Amniotic epithelial cell (primary cell): ENCODE results near the gene TNNI2.
A peak's percentile ranks its signal among the peaks of the same experiment; 100 is the strongest.

Source experiments
- DNase-seq: peaks from one replicate; pipeline ENCODE4 v3.0.0-alpha.2; 2010; ENCODE audit warnings: low read depth

TNNI2 gene

GRCh38 chr11:1847006-1847735, 8.4 kb downstream of the TNNI2 start:
- no peak for DNase-seq

DNA sequence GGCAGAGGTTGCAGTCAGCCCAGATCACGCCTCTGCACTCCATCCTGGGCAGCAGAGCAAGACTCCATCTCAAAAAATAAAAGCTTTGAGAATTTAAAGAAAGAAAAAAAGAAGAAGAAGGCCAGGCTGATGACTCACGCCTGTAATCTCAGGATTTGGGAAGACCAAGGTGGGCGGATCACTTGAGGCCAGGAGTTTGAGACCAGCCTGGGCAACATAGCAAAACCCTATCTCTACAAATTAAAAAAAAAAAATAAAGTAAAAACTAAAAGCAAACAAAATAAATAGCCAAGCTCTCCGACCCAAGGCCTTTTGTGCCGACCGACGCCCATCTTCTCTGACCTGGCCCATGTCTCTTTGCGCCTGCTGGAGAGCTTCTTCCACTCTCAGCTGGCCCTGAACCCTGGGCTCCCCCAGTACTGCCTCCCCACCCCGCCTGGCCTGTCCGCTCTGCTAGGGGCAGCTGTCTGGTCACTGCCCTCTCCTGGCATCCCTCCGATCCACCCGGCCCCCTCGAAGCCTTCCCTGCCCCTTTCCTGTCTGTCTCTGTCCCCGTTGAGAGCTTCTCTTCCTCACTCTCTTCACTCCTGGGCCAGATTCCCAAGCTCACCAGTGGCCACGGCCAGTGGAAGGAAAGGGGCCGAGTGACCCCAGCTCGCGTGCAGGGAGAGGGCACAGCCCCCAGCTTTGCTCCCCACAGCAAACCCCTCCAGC, 9.3 kb downstream of the TNNI2 start:
- peak; percentile 21 for DNase-seq

DNA sequence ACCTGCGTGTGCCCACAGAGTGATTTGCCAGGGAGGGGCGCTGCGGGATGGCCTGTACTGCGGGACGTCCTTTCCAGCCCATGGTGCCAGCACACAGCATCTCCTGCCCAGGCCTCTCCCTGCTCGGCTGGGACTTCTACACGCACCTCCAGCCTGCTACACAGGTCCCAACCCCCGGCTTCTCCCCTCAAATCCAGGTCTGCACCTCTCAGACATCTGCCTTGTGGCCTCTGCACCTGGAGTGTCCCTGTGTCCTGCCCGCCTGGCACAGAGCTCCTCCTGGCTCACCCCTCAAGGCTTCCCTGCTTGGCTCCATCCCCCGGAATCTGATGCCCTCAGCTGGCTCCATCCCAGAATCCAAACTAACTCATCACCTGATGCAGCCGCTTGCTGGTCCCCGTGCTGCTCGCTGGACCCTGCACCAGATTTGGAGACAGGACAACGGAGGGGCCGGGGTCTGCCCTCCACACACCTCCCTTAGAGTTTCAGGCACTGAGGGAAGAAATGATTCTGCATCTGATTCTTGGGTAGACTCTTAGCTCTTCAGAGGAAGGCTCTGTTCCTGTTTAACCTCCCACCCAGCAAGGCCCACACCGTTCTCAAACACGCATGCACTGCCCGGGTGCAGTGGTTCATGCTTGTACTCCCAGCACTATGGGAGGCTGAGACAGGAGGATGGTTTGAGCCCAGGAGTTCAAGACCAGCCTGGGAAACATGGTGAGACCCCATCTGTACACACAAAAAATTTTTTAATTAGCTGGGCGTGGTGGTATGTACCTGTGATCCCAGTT, 10.1 kb downstream of the TNNI2 start:
- no peak for DNase-seq

DNA sequence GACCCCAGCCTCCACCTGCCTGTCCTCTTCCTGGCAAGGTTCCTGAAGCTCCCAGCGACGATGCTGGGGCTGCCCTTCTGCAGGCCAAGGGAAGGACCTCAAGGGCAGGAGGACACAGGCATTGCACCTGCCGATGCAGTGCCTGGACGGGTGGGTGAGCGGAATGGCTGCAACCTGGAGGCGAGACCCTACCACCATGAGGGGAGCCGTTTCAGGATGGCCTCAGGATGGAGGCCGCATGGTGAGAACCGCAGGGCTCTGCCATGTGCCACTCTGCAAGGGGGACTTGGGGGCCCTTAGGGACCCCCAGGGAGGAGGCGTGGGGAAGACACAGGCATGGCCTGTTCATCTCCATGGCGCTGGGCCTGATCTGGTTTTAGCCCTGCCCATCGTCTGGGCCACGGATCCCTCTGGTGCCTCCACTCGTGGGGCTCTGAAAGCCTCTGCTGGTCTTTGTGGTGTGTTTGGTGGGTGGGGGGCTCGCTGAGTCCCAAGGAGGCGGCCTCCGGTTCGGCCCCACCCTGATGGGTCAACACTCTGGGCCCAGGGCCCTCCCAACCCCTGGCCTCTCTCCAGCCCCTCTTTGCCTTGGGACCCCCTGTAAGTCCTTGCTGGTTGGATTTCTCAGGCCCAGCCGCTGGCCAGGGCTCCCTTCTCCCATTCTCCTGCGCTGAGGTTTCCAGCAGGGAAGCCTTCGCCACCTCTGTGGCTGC, 12.8 kb downstream of the TNNI2 start:
- no peak for DNase-seq

GRCh38 chr11:1852271-1852876, 13.6 kb downstream of the TNNI2 start:
- no peak for DNase-seq

DNA sequence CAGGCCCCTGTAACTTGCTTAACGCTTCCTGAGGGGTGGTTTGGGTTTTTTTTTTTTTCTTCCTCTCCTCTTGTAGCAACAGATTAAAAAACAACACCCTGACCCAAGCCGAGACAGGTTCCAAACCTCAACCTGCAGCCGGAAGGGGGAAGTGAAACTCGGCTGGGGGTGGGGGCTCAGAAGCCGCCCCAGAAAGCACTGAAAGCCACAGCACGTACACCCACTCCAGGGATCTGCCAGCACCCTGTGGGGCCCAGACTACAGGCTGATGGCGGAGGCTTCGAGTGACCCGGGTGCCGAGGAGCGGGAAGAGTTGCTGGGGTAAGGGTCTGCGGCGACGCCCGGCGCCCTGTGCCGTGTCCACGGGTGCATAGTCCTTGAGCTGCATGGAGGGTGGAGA, 14.1 kb downstream of the TNNI2 start, which contains the start of gene LSP1:
Gene LSP1, plus strand, starts transcription at position 208 of the 400 bp plus-strand sequence. Its CDS starts 61 bp downstream, at position 269.
- DNase-seq, result no peak

GRCh38 chr11:1853376-1854131, 14.8 kb downstream of the TNNI2 start:
- DNase-seq, result no peak

- DNase-seq, result no peak
Measured at GRCh38 chr11:1854132-1854948, 15.6 kb downstream of the TNNI2 start.

DNA sequence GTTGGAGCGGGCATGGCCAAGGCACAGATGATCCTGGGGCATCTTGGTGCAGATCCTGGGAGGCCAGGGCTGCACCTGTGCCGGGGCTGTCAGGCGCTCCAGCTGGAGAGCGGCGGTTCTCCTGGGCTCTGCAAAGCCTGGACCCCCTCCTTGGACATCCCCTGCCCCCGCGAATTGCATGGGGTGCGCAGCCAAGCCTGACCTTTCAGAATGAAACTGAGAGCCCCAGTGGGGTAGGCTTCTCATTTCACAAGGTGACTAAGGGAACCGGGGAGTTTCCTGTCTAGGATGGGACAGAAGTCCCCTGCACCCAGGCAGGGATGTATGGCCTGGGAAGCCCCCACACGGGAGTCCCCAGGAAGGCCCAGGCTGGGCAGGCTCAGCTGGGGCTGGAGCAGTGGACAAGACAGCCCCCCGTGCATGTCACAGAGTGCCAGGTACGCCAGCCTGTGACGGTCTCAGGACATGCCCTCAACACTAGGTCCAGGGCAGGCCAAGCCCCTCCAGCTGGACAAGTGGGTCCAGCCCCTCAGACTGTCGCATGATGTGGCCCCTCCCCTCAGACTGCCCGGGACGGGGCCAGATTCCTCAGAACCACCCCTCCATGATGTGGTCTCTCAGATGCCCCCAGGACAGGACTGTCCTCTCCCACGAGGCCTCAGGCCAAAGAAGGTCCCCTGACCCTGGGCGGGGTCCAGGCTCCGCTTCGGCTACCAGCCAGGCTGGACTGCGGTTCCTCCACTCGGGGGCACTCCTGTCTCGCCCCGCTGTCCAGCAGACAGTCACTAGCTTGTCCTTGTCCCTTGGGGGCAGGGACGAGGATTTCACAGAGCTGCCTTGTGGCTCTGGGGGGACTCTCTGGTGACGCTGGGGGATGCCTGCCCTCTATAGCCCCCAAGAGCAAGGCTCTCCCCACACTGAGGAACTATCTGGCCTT, 16.4 kb downstream of the TNNI2 start:
- no peak for DNase-seq

GRCh38 chr11:1855886-1856265, 17.1 kb downstream of the TNNI2 start:
- no peak for DNase-seq

DNA sequence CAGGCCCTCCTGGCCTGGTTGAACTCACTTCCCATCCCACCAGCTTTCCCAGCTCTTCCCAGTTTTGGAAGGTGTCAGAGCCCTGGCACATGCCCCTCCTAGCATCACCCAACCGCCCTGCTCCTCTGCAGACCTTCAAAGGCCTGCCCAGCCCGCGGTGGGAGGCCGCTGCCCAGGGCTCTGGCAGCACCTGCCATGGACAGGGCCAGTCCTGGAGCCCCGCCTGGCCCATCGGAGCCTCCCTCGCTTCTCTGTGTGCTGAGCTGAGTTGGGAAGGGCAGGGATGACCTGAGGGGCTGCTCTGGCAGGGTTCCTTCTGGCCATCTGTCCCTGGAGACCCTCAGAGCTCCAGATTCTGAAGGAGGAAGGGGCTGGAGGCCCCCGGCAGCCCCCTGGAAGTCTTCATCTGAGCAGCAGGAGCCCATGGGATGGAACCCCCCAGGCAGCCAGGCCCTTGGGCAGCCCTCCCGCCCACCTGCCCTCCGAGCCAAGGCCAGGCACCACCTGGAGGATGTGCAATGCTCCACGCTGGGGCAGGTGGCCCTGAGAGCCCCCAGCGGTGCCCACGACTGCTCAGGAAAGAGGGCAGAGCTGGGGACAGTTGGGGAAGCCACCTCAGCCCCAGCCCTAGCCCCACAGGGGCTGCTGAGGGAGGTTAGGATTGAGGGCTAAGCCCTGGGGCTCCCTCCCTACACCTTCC, 17.7 kb downstream of the TNNI2 start:
- DNase-seq, result no peak

DNA sequence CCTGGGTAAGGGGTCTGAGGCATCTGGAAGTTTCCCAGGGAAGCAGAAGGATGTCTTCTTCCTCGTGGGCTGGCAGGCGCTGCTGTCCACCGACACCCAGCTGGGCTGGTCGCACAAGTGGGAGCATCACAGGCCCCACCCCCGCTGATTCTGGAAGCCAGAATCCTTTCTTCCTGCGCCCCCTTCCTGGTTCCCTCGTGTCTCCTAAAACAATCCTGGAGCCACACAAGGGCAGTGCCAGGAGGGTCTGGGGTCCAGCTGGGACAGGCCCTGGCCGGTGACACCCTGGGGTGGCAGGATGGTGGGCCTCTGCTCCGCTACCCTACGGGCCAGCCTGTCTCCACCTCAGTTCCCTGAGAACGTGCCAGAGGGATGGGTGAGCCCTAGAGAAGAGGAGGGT, 18.3 kb downstream of the TNNI2 start:
- no peak for DNase-seq

- no peak for DNase-seq
Measured at GRCh38 chr11:1858154-1858553, 19.4 kb downstream of the TNNI2 start.

- no peak for DNase-seq
Measured at GRCh38 chr11:1858576-1858975, 19.8 kb downstream of the TNNI2 start.

- no peak for DNase-seq
Measured at GRCh38 chr11:1859004-1859403, 20.2 kb downstream of the TNNI2 start.

DNA sequence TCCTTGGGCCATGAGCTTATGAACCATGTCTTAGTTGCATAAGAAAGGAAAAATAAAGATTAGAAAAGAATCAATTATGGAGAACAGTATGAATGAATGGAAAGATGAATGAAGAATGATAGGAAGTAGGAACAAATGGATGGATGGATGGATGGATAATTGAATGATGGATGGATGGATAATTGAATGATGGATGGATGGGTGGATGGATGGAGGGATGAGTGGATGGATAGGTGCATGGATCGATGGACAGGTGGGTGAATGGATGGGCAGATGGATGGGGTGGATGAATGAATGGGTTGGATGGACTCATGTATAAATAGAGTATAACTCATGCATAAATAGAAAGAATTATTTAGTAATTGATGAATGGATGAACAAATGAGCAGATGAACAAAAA, 21.3 kb downstream of the TNNI2 start:
- no peak for DNase-seq

DNA sequence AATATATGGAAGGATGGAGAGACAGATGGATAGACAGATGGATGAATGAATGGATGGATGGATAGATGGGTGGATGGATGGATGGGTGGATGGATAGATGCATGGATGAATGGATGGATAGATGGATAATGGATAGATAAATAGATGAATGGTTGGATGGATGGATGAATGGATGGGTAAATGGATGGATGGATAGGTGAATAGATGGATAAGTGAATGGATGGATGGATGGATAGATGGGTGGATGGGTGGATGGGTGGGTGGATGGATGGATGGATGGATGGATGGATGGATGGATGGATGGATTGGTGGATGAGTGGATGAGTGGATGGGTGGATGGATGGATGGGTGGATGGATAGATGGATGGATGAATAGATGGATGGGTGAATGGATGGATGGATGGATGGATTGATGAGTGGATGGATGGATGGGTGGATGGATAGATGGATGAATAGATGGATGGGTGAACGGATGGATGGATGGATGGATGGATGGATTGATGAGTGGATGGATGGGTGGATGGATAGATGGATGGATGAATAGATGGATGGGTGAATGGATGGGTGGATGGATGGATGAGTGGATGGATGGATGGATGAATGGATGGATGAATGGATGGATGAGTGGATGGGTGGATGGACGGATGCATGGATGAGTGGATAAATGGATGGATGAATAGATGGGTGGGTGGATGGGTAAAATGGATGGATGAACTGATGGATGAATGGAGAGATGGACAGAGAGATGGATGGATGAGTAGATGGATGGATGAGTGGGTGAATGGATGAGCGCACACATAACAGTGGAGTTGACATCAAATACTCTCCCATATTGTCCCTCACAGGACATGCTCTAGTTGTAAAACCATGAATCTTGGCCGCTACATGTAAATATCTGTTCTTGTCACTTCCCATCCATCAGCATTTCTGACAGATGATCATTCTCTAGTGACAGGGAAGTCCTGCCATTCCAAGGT, 22.9 kb downstream of the TNNI2 start:
- no peak for DNase-seq
